Nephron (organoid): Measurements from ENCODE around the gene PKN3.
A peak's percentile ranks its signal among the peaks of the same experiment; 100 is the strongest.

Source experiments
- H3K27ac Mint-ChIP-seq, 3 experiments: 2 replicates each; pipeline ENCODE4 v1.8.0; 2020; ENCODE audit warnings: mixed read lengths in 3 of 3, mild to moderate bottlenecking in 2 of 3, moderate library complexity in 1 of 3
- H3K27me3 Mint-ChIP-seq: 2 replicates; pipeline ENCODE4 v1.8.0; 2021; ENCODE audit warnings: low read depth, mild to moderate bottlenecking, moderate library complexity, mixed read lengths
- H3K36me3 Mint-ChIP-seq: 2 replicates; pipeline ENCODE4 v1.8.0; 2020; ENCODE audit warnings: low read depth, mixed read lengths
- H3K4me1 Mint-ChIP-seq: 2 replicates; pipeline ENCODE4 v1.8.0; 2020; ENCODE audit warnings: mixed read lengths
- H3K4me3 Mint-ChIP-seq, 3 experiments: 2 replicates each; pipeline ENCODE4 v1.8.0; 2020; ENCODE audit warnings: mild to moderate bottlenecking in 3 of 3, mixed read lengths in 3 of 3, moderate library complexity in 2 of 3
- H3K9me3 Mint-ChIP-seq: 2 replicates; pipeline ENCODE4 v1.8.0; 2020; ENCODE audit warnings: mixed read lengths
- CTCF ChIP-seq, 3 experiments: fragments of 200-600 bp; sonication (generic); IDR thresholded peaks; one replicate each; pipeline ENCODE4 v1.5.0; 2021; ENCODE audit warnings: antibody characterized with exemption in 3 of 3; ENCODE audit not compliant: unreplicated experiment in 3 of 3

Gene PKN3

GRCh38 chr9:128729302-128729701 lies 27.0 kb downstream of the PKN3 start:
- Mint-ChIP-seq H3K27me3 (no peaks in the 10 kb centered on the region), H3K4me1 (peaks cover 16% of the 10 kb centered on the region), H3K36me3 (peaks cover 10% of the 10 kb centered on the region), H3K27ac (peak overlapping the region; percentile 33 to 72 (median 41)), H3K9me3 (no peaks in the 10 kb centered on the region), H3K4me3 (no peak overlapping the region)
- no peak for TF ChIP-seq CTCF (IDR thresholded peaks at IDR 0.05; ENCODE audit: unreplicated experiment in 3 of 3)

- H3K9me3 Mint-ChIP-seq = no peaks in the 10 kb centered on the region
- H3K36me3 Mint-ChIP-seq = peaks cover 14% of the 10 kb centered on the region
- peak overlapping the region; percentile 10 to 41 (median 33) for H3K27ac Mint-ChIP-seq
- peaks cover 10% of the 10 kb centered on the region for H3K4me1 Mint-ChIP-seq
- no peaks in the 10 kb centered on the region for H3K27me3 Mint-ChIP-seq
- no peak for TF ChIP-seq CTCF (IDR thresholded peaks at IDR 0.05; ENCODE audit: unreplicated experiment in 3 of 3)
- no peak overlapping the region for H3K4me3 Mint-ChIP-seq
These were observed 27.6 kb downstream of the PKN3 start for GRCh38 chr9:128729766-128730517.

GRCh38 chr9:128731093-128731492 lies 28.8 kb downstream of the PKN3 start:
- H3K27me3 Mint-ChIP-seq = no peaks in the 10 kb centered on the region
- no peak overlapping the region for H3K4me3 Mint-ChIP-seq
- no peak for TF ChIP-seq CTCF (IDR thresholded peaks at IDR 0.05; ENCODE audit: unreplicated experiment in 3 of 3)
- no peak overlapping the region for H3K27ac Mint-ChIP-seq
- no peaks in the 10 kb centered on the region for H3K9me3 Mint-ChIP-seq
- H3K4me1 Mint-ChIP-seq = peaks cover 13% of the 10 kb centered on the region
- peaks cover 21% of the 10 kb centered on the region for H3K36me3 Mint-ChIP-seq

GRCh38 chr9:128731691-128732090 lies 29.4 kb downstream of the PKN3 start:
- Mint-ChIP-seq H3K36me3 (peaks cover 21% of the 10 kb centered on the region), H3K4me1 (peaks cover 13% of the 10 kb centered on the region), H3K27me3 (no peaks in the 10 kb centered on the region), H3K4me3 (no peak overlapping the region), H3K9me3 (no peaks in the 10 kb centered on the region), H3K27ac (no peak overlapping the region)
- TF ChIP-seq CTCF (IDR thresholded peaks at IDR 0.05; ENCODE audit: unreplicated experiment in 3 of 3) = no peak

- TF ChIP-seq CTCF (IDR thresholded peaks at IDR 0.05; ENCODE audit: unreplicated experiment in 3 of 3) = no peak
- no peak overlapping the region for H3K4me3 Mint-ChIP-seq
- peak overlapping the region in 2 of 3 experiments; percentile 44 to 95 for H3K27ac Mint-ChIP-seq
- H3K4me1 Mint-ChIP-seq = peaks cover 13% of the 10 kb centered on the region
- H3K27me3 Mint-ChIP-seq = no peaks in the 10 kb centered on the region
- H3K9me3 Mint-ChIP-seq = no peaks in the 10 kb centered on the region
- peaks cover 26% of the 10 kb centered on the region for H3K36me3 Mint-ChIP-seq
These were observed 30.3 kb downstream of the PKN3 start for GRCh38 chr9:128732576-128732975.

- Mint-ChIP-seq H3K4me1 (peaks cover 13% of the 10 kb centered on the region), H3K27ac (peak overlapping the region; percentile 33 to 95 (median 83)), H3K4me3 (peak overlapping the region in 1 of 3 experiments; percentile 48), H3K27me3 (no peaks in the 10 kb centered on the region), H3K9me3 (no peaks in the 10 kb centered on the region), H3K36me3 (peaks cover 27% of the 10 kb centered on the region)
- peak; percentile 67 to 68 (median 68) for TF ChIP-seq CTCF (IDR thresholded peaks at IDR 0.05; ENCODE audit: unreplicated experiment in 3 of 3)
These were observed 31.0 kb downstream of the PKN3 start for GRCh38 chr9:128733256-128733655.
